Measurements from ENCODE around the gene SLC25A3. TPM values are rescaled to one million over a fixed set of nuclear protein-coding genes. Genes with fewer than 3 reads are reported as not detected.
"Not testable (repeated sequence)": the region's sequence is repeated elsewhere in the genome, so short reads cannot be mapped to it uniquely, and the experiment has no call there.

Gene SLC25A3
- total RNA-seq, 1 experiment from 2014 or later: 469 TPM

DNA sequence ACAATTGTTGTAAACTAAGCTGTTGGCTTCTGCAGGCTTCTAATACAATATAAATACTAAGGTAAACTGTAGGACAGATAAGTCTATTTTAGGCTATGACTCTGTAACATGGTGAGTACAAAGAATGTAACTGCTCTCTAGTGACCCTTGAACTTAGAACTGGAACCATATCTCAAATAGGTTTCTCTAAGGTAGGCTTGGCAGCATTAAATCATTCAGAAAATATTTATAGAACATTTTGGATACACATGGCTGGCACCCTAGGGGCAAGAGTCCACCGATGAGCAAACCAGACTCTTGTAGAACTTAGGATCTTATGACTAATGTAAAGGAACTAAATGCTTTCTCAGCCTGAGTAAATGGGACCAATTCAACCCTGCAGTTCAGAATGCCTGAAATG, 19.4 kb upstream of the SLC25A3 start:
- BruUV-seq (replicated peaks): no TSS peak
- CTCF ChIA-PET: no interaction called here
- TF ChIP-seq, protein P1, sequence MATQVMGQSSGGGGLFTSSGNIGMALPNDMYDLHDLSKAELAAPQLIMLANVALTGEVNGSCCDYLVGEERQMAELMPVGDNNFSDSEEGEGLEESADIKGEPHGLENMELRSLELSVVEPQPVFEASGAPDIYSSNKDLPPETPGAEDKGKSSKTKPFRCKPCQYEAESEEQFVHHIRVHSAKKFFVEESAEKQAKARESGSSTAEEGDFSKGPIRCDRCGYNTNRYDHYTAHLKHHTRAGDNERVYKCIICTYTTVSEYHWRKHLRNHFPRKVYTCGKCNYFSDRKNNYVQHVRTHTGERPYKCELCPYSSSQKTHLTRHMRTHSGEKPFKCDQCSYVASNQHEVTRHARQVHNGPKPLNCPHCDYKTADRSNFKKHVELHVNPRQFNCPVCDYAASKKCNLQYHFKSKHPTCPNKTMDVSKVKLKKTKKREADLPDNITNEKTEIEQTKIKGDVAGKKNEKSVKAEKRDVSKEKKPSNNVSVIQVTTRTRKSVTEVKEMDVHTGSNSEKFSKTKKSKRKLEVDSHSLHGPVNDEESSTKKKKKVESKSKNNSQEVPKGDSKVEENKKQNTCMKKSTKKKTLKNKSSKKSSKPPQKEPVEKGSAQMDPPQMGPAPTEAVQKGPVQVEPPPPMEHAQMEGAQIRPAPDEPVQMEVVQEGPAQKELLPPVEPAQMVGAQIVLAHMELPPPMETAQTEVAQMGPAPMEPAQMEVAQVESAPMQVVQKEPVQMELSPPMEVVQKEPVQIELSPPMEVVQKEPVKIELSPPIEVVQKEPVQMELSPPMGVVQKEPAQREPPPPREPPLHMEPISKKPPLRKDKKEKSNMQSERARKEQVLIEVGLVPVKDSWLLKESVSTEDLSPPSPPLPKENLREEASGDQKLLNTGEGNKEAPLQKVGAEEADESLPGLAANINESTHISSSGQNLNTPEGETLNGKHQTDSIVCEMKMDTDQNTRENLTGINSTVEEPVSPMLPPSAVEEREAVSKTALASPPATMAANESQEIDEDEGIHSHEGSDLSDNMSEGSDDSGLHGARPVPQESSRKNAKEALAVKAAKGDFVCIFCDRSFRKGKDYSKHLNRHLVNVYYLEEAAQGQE (IDR thresholded peaks at IDR 0.05; ENCODE audit: insufficient read depth in 1 of 2, low read depth in 2 of 2, low read length in 1 of 2): no peak
- TF ChIP-seq POLR2AphosphoS5 (IDR thresholded peaks at IDR 0.05; ENCODE audit: low read depth, low read length): no peak
- TF ChIP-seq, protein P2, sequence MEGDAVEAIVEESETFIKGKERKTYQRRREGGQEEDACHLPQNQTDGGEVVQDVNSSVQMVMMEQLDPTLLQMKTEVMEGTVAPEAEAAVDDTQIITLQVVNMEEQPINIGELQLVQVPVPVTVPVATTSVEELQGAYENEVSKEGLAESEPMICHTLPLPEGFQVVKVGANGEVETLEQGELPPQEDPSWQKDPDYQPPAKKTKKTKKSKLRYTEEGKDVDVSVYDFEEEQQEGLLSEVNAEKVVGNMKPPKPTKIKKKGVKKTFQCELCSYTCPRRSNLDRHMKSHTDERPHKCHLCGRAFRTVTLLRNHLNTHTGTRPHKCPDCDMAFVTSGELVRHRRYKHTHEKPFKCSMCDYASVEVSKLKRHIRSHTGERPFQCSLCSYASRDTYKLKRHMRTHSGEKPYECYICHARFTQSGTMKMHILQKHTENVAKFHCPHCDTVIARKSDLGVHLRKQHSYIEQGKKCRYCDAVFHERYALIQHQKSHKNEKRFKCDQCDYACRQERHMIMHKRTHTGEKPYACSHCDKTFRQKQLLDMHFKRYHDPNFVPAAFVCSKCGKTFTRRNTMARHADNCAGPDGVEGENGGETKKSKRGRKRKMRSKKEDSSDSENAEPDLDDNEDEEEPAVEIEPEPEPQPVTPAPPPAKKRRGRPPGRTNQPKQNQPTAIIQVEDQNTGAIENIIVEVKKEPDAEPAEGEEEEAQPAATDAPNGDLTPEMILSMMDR (IDR thresholded peaks at IDR 0.05): no peak
- TF ChIP-seq SIN3A (IDR thresholded peaks at IDR 0.05; ENCODE audit: borderline replicate concordance, insufficient read depth, low read depth, low read length): no peak
- no peak for TF ChIP-seq TCF7L2 (IDR thresholded peaks at IDR 0.05; ENCODE audit: low read depth, low read length)
- POLR2A ChIA-PET: interaction anchor here (0.7 kb wide), 1 partner anchor 70 kb away, joined by 4 read pairs; no protein-coding TSS in a partner anchor
- ATAC-seq (no peak), DNase-seq (ENCODE audit: low read depth, low spot score) (no peak)
- Histone ChIP-seq H3K36me3 (ENCODE audit: control insufficient read depth, insufficient read depth, low read length) (no peaks in the 10 kb centered on the region), H3K27ac (ENCODE audit: low read length) (no peak overlapping the region), H3K27me3 (ENCODE audit: control insufficient read depth, insufficient read depth, low read length) (no peaks in the 10 kb centered on the region), H3K9me3 (ENCODE audit: control insufficient read depth, insufficient read depth, low read depth, low read length) (no peaks in the 10 kb centered on the region), H3K4me1 (ENCODE audit: control insufficient read depth, insufficient read depth, low read length) (peaks cover 4% of the 10 kb centered on the region; the same call in 1 of the 2 replicates), H3K4me3 (ENCODE audit: low read depth in 2 of 2, low read length in 2 of 2) (no peak overlapping the region)
- in situ Hi-C loops (cut with HindIII; ENCODE audit: low pct_unique_long_range_greater_than_20kb, low sequenced_read_pairs): no loop called here
- intact Hi-C loops (cut with micrococcal nuclease; ENCODE audit: unreplicated experiment): no loop called here

DNA sequence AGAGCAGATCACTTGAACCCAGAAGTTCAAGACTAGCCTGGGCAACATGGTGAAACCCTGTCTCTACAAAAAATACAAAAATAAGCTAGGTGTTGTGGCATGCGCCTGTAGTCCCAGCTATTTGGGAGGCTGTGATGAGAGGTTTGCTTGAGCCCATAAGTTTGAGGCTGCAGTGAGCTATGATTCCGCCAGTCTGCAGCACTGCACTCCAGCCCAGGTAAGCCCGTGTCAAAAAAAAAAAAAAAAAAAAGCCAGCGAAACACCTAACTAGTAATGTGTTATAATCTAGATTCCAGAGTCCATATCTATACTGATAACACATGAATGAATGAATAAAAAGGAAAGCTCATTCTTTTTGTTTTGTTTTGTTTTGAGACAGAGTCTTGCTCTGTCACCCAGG, 18.5 kb upstream of the SLC25A3 start:
- H3K36me3 ChIP-seq (ENCODE audit: control insufficient read depth, insufficient read depth, low read length): no peaks in the 10 kb centered on the region
- no peak overlapping the region for H3K4me3 ChIP-seq (ENCODE audit: low read depth in 2 of 2, low read length in 2 of 2)
- POLR2A ChIA-PET: interaction anchor here (1.1 kb wide), 1 partner anchor 20 kb away, joined by 3 read pairs; no protein-coding TSS in a partner anchor
- ATAC-seq (no peak), DNase-seq (ENCODE audit: low read depth, low spot score) (no peak)
- H3K9me3 ChIP-seq (ENCODE audit: control insufficient read depth, insufficient read depth, low read depth, low read length): no peaks in the 10 kb centered on the region
- intact Hi-C loops (cut with micrococcal nuclease; ENCODE audit: unreplicated experiment) (no loop called here), in situ Hi-C loops (cut with HindIII; ENCODE audit: low pct_unique_long_range_greater_than_20kb, low sequenced_read_pairs) (no loop called here)
- H3K27ac ChIP-seq (ENCODE audit: low read length): no peak overlapping the region
- CTCF ChIA-PET: interaction anchor here (0.6 to 0.8 kb wide), 2 partner anchors 8 to 15 kb away, joined by 10 to 15 read pairs; no protein-coding TSS in a partner anchor
- no peaks in the 10 kb centered on the region for H3K27me3 ChIP-seq (ENCODE audit: control insufficient read depth, insufficient read depth, low read length)
- peaks cover 6% of the 10 kb centered on the region; the same call in 1 of the 2 replicates for H3K4me1 ChIP-seq (ENCODE audit: control insufficient read depth, insufficient read depth, low read length)
- TF ChIP-seq, protein P2 (IDR thresholded peaks at IDR 0.05): no peak
- no peak for TF ChIP-seq TCF7L2 (IDR thresholded peaks at IDR 0.05; ENCODE audit: low read depth, low read length)
- TF ChIP-seq SIN3A (IDR thresholded peaks at IDR 0.05; ENCODE audit: borderline replicate concordance, insufficient read depth, low read depth, low read length): no peak
- no peak for TF ChIP-seq POLR2AphosphoS5 (IDR thresholded peaks at IDR 0.05; ENCODE audit: low read depth, low read length)
- TF ChIP-seq, protein P1 (IDR thresholded peaks at IDR 0.05; ENCODE audit: insufficient read depth in 1 of 2, low read depth in 2 of 2, low read length in 1 of 2): no peak
- no TSS peak for BruUV-seq (replicated peaks)

DNA sequence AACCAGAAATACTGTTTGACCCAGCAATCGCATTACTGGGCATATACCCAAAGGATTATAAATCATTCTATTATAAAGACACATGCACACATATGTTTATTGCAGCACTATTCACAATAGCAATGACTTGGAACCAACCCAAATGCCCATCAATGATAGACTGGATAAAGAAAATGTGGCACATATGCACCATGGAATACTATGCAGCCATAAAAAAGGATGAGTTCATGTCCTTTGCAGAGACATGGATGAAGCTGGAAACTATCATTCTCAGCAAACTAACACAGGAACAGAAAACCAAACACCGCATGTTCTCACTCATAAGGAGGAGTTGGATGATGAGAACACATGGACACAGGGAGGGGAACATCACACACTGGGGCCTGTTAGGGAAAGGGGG, 16.7 kb upstream of the SLC25A3 start:
- BruUV-seq (replicated peaks); H3K27ac ChIP-seq (ENCODE audit: low read length); DNase-seq (ENCODE audit: low read depth, low spot score); H3K9me3 ChIP-seq (ENCODE audit: control insufficient read depth, insufficient read depth, low read depth, low read length); in situ Hi-C loops (cut with HindIII; ENCODE audit: low pct_unique_long_range_greater_than_20kb, low sequenced_read_pairs); POLR2A ChIA-PET; H3K4me3 ChIP-seq (ENCODE audit: low read depth in 2 of 2, low read length in 2 of 2); H3K27me3 ChIP-seq (ENCODE audit: control insufficient read depth, insufficient read depth, low read length); H3K4me1 ChIP-seq (ENCODE audit: control insufficient read depth, insufficient read depth, low read length); H3K36me3 ChIP-seq (ENCODE audit: control insufficient read depth, insufficient read depth, low read length); ATAC-seq; intact Hi-C loops (cut with micrococcal nuclease; ENCODE audit: unreplicated experiment): not testable (repeated sequence)
- CTCF ChIA-PET: interaction anchor here (0.8 kb wide), 1 partner anchor 10 kb away, joined by 4 read pairs; no protein-coding TSS in a partner anchor

All from Panc1 (cell line).